H1 (cell line): ENCODE data around the gene CAMSAP3.

Experiments used
- BACH1 ChIP-seq: IDR thresholded peaks from 2 replicates; pipeline ENCODE4 v1.6.1; 2012; ENCODE audit warnings: low read length, improper control_type of control experiment
- CEBPB ChIP-seq: IDR thresholded peaks from 2 replicates; pipeline ENCODE4 v1.6.1; 2012; ENCODE audit warnings: low read depth, low read length
- EZH2 ChIP-seq: fragments of 200-600 bp; sonication (generic); IDR thresholded peaks from 2 replicates; pipeline ENCODE4 v1.7.1; 2012; ENCODE audit warnings: low read depth, mild to moderate bottlenecking, moderate library complexity, low read length, inconsistent platforms; ENCODE audit not compliant: severe bottlenecking
- HDAC2 ChIP-seq, 2 experiments: fragments of 300-600 bp in 1 of 2; sonication (generic) in 1 of 2; IDR thresholded peaks; 2 replicates each; pipeline ENCODE4 v1.6.1; 2011 to 2012; ENCODE audit warnings: low read depth in 2 of 2, low read length in 2 of 2, mild to moderate bottlenecking in 2 of 2, moderate library complexity in 2 of 2, borderline replicate concordance in 1 of 2, inconsistent platforms in 1 of 2
- POLR2A ChIP-seq, 2 experiments: IDR thresholded peaks; 1 replicate in 1 of 2; 2 replicates in 1 of 2; pipeline ENCODE4 v1.6.1; 2011; ENCODE audit warnings: low read depth in 2 of 2, low read length in 2 of 2, mild to moderate bottlenecking in 2 of 2; ENCODE audit errors: control extremely low read depth in 1 of 2
- SAP30 ChIP-seq: fragments of 300-600 bp; sonication (generic); IDR thresholded peaks from 2 replicates; pipeline ENCODE4 v1.7.1; 2012; ENCODE audit warnings: low read length, moderate library complexity, mild to moderate bottlenecking, inconsistent platforms; ENCODE audit not compliant: insufficient read depth, insufficient replicate concordance
- SP2 ChIP-seq: IDR thresholded peaks from 2 replicates; pipeline ENCODE4 v1.6.1; 2012; ENCODE audit warnings: mild to moderate bottlenecking, low read length, inconsistent platforms
- SRF ChIP-seq: IDR thresholded peaks from 2 replicates; pipeline ENCODE4 v1.6.1; 2011; ENCODE audit warnings: mild to moderate bottlenecking, low read depth, low read length, moderate library complexity
- TAF7 ChIP-seq: optimal IDR thresholded peaks from 2 replicates; pipeline ENCODE3; 2011; ENCODE audit warnings: low read depth, mild to moderate bottlenecking, inconsistent platforms, low read length, moderate library complexity, borderline replicate concordance
- YY1 ChIP-seq: IDR thresholded peaks from 2 replicates; pipeline ENCODE4 v1.6.1; 2011; ENCODE audit warnings: low read depth, mild to moderate bottlenecking, low read length
- TF ChIP-seq, protein P1 (sequence below), 3 experiments: IDR thresholded peaks; 1 replicate in 2 of 3; 2 replicates in 1 of 3; pipeline versions ENCODE4 v1.5.1 to v1.6.1; 2011; ENCODE audit warnings: low read length in 3 of 3, mild to moderate bottlenecking in 3 of 3, inconsistent platforms in 2 of 3, low read depth in 1 of 3, moderate library complexity in 1 of 3; ENCODE audit not compliant: insufficient read depth in 1 of 3; ENCODE audit errors: control extremely low read depth in 1 of 3

DNA sequence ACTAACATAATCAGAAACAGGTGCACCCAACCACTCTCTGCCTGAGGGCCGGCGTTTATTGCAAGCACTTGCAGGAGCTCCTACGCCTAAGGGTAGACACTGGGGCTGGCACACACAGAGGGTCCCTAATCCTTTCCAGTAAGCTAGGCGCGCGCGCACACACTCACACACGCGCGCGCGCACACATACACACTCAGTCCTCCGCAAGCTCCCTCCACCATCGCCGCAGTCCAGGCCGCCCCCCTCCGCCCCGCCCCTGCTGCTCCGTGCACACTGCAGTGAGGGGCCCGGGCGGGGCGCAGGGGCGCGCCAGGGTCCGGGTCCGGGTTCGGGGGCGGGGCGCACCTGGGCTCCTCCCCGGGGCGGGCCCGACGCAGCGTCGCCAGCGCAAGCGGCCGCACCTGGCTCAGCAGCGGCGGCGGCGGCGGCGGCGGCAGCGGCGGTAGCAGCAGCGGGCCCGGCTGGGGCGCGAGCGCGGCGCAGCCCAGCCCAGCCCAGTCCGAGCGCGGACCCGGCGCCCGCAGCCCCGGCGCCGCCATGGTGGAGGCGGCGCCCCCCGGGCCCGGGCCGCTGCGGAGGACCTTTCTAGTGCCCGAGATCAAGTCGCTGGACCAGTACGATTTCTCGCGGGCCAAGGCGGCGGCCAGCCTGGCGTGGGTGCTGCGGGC, at the start of gene CAMSAP3:
- TF ChIP-seq BACH1 (no peak), EZH2 (no peak), SRF (no peak), SP2 (no peak), CEBPB (no peak), SAP30 (no peak), POLR2A (IDR thresholded peaks at IDR 0.05; ENCODE audit: control extremely low read depth in 1 of 2, low read depth in 2 of 2, low read length in 2 of 2) (no peak), HDAC2 (IDR thresholded peaks at IDR 0.05; ENCODE audit: borderline replicate concordance in 1 of 2, low read depth in 2 of 2, low read length in 2 of 2) (no peak), TAF7 (no peak), YY1 (no peak; the same call in 1 of the 2 replicates)
- TF ChIP-seq, protein P1, sequence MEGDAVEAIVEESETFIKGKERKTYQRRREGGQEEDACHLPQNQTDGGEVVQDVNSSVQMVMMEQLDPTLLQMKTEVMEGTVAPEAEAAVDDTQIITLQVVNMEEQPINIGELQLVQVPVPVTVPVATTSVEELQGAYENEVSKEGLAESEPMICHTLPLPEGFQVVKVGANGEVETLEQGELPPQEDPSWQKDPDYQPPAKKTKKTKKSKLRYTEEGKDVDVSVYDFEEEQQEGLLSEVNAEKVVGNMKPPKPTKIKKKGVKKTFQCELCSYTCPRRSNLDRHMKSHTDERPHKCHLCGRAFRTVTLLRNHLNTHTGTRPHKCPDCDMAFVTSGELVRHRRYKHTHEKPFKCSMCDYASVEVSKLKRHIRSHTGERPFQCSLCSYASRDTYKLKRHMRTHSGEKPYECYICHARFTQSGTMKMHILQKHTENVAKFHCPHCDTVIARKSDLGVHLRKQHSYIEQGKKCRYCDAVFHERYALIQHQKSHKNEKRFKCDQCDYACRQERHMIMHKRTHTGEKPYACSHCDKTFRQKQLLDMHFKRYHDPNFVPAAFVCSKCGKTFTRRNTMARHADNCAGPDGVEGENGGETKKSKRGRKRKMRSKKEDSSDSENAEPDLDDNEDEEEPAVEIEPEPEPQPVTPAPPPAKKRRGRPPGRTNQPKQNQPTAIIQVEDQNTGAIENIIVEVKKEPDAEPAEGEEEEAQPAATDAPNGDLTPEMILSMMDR (IDR thresholded peaks at IDR 0.05; ENCODE audit: control extremely low read depth in 1 of 3, insufficient read depth in 1 of 3, low read depth in 1 of 3, low read length in 3 of 3) = no peak
